NCI-H2107 treated with DMSO at 0.1 percent for 48 hours (cell line): ENCODE measurements around the gene ZSCAN25.
"Not testable (repeated sequence)": the region's sequence is repeated elsewhere in the genome, so short reads cannot be mapped to it uniquely, and the experiment has no call there.

ENCODE experiments used
- DNase-seq: peaks from one replicate; lab custom pipeline; 2025; ENCODE audit not compliant: unreplicated experiment; lab: John Stamatoyannopoulos, UW

Gene ZSCAN25

DNA sequence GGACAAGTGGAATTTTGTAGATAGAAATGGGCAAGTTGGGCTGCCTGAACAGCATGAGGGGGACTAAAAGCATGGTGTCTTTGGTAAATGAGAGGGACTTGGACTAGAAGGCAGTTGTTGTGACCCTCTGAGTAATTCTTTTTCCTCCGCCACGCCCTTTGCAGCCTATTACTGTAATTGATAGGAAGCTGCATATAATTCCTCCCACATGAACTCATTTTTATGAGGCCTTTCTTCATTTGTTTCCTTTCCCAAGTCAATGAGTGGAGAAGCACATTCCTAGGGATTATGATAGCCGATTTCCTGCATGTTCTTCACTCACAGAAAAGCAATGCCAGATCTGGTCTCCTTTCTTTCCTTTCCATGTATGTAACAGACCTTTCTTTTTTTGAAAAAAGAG, 27.7 kb downstream of the ZSCAN25 start:
- DNase-seq: no peak

DNA sequence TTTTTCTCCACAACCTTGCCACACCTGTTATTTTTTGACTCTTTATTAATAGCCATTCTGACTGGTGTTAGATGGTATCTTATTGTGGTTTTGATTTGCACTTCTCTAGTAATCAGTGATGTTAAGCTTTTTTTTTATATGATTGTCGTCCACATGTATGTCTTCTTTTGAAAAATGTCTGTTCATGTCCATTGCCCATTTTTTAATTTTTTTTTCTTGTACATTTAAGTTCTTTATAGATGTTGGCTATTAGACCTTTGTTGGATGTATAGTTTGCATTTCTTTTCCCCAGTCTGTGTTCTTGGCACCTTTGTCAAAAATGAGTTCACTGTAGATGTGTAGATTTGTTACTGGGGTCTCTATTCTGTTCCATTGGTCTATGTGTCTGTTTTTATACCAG, 28.8 kb downstream of the ZSCAN25 start:
- no peak for DNase-seq

DNA sequence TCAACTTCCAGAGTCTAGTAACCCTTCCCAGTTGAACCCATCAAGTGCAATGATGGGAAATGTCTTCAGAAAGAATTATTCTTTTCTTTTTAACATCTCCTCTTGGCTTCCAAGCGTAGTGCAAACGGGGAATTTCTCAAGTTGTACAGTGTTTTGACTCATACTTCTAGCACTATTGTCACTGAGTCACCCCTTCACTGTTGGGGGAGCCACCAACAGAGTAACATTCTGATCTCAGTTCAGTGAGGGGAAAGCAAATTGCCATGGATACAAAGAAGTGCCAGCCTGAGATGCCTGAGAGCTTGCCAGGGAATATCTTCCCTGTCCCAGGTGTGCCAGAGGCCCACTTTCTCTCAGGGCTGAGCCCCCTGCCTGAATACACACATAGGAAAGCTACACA, 32.1 kb downstream of the ZSCAN25 start:
- DNase-seq: no peak

DNA sequence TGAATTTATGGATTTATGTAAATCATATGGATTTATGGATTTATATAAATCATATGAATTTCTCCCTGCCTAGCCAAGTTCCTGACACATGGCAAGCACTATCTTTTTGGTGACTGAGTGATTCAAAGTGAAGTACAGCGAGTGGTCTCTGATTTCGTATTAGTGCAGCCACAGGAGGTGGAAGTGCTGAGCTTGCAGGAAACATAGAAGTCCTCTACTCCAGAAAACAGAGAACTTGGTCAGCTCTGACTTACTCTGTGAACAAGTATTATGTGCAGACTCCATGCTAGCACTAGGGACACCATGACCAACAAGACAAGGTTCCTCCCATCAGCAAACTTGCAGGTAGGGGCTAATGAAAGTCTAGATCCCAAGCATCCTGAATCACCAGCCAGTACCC, 34.5 kb downstream of the ZSCAN25 start:
- DNase-seq: no peak

DNA sequence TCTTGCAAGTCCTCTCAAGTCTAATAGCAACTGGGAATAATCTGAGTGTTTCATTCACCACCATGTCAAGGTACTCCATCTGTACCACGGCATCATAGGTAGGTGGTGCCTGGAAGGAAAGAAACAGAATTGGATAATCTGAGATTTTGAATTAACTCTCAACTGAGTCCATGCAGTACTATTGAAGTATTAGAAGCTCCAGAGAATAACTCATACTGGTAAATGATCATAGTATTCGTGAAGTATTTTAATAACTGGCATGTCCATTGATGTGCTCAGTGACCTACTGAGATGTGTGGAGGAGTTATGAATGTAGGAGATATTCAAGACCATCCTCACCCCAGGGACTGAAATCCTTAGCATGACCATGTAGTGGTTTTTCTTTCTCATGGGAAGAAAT, 35.9 kb downstream of the ZSCAN25 start:
- no peak for DNase-seq

DNA sequence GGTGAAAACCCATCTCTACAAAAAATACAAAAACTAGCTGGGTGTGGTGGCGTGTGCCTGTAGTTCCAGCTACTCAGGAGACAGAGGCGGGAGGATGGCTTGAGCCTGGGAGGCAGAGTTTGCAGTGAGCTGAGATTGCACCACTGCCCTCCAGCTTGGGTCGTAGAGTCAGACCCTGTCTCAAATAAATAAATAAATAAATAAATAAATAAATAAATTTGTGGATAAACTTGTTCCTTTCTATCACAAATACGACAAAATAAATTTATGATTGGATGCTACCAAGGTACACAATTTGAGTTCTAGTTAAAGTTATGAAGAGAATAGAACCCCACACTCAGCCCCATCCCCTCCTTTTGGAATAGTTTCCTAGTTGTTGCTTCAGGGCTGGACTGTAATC, 36.5 kb downstream of the ZSCAN25 start:
- DNase-seq: not testable (repeated sequence)

DNA sequence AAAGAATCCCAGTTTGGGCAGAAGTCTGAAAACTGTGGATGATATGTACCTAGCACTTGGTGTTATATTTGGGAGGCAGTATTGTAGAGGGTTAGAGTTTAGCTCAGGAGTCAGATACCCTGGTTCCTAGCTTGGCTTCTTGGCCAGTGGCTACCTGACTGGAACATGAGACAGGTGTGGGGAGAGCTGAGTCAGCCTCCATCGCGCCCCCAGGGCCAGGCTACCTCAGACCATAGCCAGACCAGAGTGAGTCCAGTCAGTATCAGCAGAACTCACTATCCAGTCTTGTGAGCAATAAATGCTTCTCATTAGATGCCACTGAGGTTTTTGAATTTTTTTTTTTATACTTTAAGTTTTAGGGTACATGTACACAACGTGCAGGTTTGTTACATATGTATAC, 37.0 kb downstream of the ZSCAN25 start:
- DNase-seq: no peak

DNA sequence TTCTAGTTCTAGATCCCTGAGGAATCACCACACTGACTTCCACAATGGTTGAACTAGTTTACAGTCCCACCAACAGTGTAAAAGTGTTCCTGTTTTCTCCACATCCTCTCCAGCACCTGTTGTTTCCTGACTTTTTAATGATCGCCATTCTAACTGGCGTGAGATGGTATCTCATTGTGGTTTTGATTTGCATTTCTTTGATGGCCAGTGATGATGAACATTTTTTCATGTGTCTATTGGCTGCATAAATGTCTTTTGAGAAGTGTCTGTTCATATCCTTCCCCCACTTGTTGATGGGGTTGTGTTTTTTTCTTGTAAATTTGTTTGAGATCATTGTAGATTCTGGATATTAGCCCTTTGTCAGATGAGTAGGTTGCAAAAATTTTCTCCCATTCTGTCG, 37.9 kb downstream of the ZSCAN25 start:
- not testable (repeated sequence) for DNase-seq

DNA sequence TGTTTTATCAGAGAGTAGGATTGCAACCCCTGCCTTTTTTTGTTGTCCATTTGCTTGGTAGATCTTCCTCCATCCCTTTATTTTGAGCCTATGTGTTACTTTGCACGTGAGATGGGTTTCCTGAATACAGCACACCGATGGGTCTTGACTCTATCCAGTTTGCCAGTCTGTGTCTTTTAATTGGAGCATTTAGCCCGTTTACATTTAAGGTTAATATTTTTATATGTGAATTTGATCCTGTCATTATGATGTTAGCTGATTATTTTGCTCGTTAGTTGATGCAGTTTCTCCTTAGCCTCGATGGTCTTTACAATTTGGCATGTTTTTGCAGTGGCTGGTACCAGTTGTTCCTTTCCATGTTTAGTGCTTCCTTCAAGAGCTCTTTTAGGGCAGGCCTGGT, 41.1 kb downstream of the ZSCAN25 start:
- DNase-seq: not testable (repeated sequence)

DNA sequence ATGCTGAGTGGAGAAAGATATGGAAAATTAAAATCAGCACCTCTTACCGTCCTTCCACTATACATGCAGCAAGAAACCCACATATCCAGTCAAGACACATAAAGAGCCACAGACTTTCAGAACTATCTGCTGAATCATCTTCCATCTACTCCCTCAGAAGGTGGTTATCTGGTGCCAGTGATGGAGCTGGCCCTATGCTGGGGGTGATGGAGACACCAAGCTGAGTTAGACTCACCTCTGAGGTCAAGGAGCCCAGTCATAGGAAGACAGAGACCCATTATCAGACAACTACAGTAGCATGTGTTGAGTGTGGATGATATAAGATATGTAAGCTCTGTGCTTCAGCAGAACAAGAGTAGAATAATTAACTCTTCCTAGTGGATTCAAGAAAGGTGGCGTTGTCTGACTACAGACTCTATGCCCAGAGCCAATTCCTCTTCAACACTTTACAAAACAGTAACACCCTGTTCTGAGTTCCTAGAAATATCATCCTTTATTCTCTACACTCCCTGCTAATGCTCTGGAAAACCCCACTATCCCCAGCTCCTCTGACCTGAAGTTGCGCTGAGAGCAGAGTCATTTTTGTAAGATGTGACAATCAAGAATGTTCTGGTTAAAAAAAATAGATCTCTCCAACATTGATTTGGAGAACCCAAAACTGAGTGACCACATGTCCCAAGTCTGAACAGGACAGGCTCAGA, 48.7 kb downstream of the ZSCAN25 start:
- DNase-seq: no peak

DNA sequence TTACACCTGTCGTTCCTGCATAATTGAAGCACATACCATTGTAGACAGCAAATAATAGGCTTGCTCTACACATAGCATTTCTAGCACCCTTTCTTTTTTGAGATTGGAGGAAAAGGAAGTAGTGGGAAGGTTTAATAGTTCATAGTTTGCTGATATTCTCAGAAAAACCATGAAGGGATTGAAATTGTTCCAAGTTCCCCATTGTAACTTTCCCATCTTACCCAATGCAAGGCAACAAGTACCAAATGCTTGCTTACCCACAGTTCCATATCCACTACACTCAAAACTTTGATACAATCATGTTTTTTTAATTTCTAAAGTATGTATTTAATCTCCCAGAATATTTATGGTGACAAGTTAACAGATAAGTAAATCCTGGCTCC, 49.3 kb downstream of the ZSCAN25 start:
- DNase-seq: no peak

DNA sequence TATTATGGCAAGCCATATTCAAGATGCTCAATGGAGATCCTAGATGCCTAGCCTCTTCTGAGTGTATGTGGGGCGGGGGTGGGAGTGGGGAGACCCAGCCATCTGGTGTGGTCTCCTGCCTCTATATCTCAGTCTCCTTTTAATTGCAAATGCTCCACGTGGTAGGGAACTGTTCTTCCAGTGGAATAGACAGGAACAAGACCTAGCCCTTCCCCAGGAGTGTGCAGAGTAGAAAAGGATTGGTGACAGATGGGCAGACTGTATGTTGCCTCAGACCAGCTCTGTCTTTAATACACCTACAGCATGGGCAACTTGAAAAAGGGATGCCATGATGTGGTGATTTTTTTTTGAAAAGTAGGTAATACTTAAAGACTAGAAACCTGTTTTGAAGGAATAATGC, 50.4 kb downstream of the ZSCAN25 start:
- DNase-seq: no peak

DNA sequence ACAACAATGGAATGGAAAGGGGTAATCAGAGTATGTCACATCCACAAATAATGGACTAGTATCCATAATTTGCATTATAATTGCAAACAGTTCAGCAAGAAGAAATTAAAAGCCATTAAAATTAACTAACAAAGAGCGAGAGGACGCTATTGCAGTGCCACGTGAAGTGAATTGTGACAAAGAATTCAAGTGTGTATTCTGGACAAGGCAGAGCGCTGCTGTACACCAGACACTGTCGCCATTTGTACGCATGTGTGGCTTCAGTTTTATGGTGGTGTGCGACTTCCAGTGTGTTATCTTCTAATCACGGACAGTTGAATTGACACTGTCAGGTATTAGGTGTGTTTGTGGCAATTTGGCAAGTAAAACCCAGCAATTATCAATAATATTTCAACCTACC, 51.8 kb downstream of the ZSCAN25 start:
- DNase-seq: no peak

DNA sequence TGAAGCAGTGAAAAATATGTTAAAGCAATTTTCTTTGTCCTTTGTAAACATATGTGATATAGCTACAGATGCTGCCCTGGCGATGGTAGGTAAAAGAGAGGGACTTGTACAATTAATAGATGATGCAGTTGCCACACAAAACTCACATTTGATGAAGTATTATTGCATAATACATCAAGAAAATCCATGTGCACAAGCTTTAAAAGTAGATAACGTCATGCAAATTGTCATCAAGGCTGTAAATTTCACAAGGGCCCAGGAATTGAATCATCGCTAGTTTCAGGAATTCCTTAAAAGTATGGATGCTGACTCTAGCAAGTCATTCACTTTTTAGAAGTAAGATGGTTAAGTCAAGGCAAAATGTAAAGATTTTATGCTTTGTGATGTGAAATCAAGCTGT, 53.0 kb downstream of the ZSCAN25 start:
- no peak for DNase-seq

DNA sequence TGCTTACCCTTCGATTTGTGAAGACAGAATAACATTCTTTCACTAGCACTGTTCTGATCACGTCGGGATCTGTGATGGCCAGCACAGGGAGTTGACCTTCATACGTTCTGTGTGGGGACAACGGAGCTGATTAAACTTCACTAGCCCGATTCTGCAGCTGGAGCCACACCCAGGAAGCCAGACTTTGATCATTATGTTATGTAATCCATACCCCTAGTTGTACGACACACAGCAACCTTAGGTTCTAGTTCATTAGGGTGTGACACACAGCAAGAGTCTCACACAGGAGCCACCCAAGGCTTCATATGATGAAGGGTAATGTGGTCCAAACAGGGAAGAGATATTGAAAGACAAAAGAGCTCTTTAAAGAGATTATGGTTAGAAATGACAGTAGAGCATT, 55.8 kb downstream of the ZSCAN25 start:
- DNase-seq: no peak

DNA sequence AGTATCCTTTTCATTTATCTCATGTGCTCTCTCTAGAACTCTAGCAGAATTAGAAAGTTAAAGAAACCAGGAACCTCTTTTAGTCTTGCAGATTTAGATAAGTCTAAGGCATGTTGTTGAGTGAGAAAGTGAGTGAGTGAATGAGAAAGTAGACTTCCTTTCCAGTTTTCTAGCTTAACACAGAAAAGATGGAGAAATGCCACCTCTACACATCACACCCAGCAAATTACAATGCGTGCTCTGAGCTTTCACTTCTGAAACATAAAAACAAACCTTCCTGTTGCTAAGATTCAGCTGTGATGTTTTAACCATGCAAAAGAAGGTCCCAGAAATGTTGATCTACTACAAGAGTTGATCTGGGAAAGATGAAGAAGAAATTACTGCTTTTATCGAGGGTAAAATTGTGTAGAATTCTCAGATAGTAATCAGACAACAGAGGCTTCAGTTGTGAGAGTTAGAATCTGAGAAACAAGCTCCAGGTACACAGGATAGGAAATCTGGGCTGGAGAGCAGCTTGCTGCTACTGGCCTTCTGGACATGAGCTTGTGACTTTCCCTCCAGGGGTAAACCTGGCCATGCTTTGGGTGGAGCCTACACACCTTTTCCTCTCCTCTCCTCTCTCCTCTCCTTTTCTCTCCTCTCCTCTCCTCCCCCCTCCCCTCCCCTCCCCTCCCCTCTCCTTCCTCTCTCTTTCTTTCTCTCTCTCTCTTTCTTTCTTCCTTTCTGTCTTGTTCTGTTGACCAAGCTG, 58.4 kb downstream of the ZSCAN25 start:
- DNase-seq: no peak

DNA sequence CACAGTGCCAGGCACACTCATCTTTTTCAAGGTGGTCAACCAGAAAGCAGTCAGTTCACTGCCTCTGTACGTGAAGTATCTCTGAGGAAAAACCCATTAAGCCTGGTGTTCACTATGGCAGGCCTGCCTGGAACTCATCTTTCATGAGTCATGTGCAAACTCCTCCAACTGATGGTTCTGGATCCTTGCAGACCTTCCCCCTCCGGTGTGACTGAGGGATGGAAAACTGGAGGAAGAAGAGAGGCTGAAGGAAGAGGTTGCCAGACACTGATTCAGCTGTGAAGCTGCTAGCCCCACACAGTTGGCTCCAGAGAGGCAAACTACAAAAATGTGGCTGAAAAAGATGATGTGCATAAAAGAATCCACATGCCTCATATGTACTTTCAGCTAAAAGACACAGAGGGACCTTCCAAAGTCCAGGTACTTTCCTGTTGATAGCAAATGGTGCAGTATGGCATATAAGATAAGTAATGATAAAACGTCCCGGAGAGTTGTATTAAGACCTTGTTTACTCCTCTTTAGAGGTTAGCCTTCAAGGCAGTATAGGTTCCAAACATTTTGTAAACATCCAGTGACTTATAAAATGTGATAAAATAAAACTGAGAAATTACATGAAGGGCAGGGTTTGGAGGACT, 60.4 kb downstream of the ZSCAN25 start:
- no peak for DNase-seq

DNA sequence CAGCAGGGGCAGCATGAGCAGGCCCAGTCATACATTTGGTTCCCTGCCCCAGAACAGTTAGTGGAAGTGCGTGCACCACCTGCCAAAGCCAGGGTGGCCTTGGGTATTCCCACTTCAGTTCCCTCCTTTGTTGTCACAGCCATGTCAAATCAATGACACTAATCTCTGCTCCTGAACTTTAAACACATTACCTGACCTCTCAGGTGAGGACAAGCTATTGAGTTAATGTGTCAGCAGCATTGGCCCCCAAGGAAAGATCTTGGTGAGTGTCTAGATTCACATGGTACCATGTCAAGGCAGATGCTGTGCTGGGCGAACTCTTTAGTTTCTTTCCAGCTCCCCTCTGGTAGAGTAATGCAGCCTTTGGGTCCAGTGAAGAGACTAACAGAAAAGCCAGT, 60.9 kb downstream of the ZSCAN25 start:
- no peak for DNase-seq

DNA sequence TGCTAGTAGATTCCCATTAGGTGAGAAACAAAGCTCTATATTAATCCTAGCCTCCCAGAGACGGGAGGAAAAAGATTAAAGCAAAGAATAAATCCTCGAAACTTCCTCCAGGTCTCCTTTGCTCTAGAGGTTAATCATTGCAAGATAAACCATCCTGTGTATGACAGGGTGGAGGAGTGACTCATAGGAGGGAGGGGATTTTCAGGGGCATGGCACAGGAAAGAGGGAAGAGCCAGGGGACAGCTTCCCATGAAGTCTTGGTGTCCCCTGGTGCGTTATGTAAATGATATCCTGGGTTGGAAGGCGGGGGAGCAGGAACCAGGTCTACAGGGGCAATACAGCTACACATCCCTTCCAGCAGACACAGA, 62.3 kb downstream of the ZSCAN25 start:
- DNase-seq: no peak

DNA sequence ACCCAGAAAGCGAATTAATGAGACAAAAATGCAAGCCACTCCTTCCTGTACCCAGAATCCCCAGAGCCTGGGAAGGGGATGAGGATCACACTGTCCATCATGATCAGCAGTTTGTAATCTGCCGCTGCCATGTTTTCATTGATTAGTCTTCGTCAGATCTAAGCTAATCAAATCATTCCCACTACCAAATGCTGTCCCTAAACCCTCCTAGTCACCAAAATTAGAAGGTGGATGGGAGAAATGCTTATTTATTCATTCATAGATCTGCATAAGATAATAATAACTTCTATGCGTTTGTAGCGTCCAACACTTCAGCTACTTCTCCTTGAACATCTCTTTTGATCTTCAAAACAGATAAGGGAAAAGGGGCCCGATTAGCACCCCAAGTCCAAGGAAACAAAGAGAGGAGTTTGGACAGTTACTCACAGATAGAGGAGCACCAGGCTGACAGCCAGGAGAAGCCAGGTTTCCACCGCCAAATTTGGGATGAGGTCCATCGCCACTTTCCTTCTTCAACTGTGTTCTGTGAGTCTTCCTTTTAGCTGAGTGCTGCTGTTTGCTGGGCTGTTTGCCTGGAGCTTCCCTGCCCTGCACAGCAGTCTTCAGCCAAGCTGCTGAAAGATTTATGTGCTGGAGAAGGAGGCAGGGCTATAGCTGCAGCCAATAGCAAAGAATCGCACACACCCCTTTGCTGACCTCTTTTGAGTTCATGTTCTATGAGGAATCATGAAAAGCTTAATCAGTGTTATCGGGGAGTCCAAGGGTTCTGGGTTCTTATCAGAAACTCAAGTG, 62.9 kb downstream of the ZSCAN25 start, which contains the start of gene CYP3A5:
Gene CYP3A5 (minus strand): TSS at position 597 of the 792 bp plus-strand sequence. CDS start 100 bp downstream, at position 497.
- no peak for DNase-seq
